CD4-positive, CD25-positive, alpha-beta regulatory T cell (primary cell): ENCODE results near the gene HAPLN2. TPM values are rescaled to one million over a fixed set of nuclear protein-coding genes. Genes with fewer than 3 reads are reported as not detected.

Source experiments
- polyA plus RNA-seq, 4 donors: library from polyadenylated mRNA; unstranded; fragments of 300-500 nt; fragmentation: Illumina TruSeq; gene quantifications; one replicate each; pipeline ENCODE4 v1.2.3, GENCODE V29; 2021
- total RNA-seq: library from RNA; stranded (reverse); gene quantifications from one replicate; pipeline ENCODE4 v1.2.3, GENCODE V29; 2022

Gene HAPLN2
- total and polyA plus RNA-seq, 5 donors from 2014 or later = not detected

Other genes starting within 250 kb of the HAPLN2 start
- gene MEF2D, start 118.6 kb upstream of the HAPLN2 start, total RNA-seq = 186 TPM
- gene MEF2D, start 118.6 kb upstream of the HAPLN2 start, polyA plus RNA-seq = 10 to 100 TPM in 1 of 4 donors, 1 to 10 TPM in 3; 4.6 to 11.5 (median 6.4) TPM
- 0.10 TPM for gene IQGAP3, start 46.9 kb upstream of the HAPLN2 start, total RNA-seq
- gene IQGAP3, start 46.9 kb upstream of the HAPLN2 start, polyA plus RNA-seq = under 1 TPM; 0.05 to 0.98 (median 0.41) TPM
- 2.3 TPM for gene TTC24, start 39.7 kb upstream of the HAPLN2 start, total RNA-seq
- under 1 TPM in 3 of 4 donors, not detected in 1; 0.34 to 0.65 (median 0.35) TPM for gene TTC24, start 39.7 kb upstream of the HAPLN2 start, polyA plus RNA-seq
- gene NAXE, start 27.6 kb upstream of the HAPLN2 start, total RNA-seq = 29.2 TPM
- gene NAXE, start 27.6 kb upstream of the HAPLN2 start, polyA plus RNA-seq = 100 to 1,000 TPM in 1 of 4 donors, 10 to 100 TPM in 3; 87.3 to 102 (median 92.2) TPM
- gene GPATCH4, start 17.9 kb upstream of the HAPLN2 start, total RNA-seq = 27.5 TPM
- 10 to 100 TPM; 20.2 to 34.6 (median 27.6) TPM for gene GPATCH4, start 17.9 kb upstream of the HAPLN2 start, polyA plus RNA-seq
- not detected for gene BCAN, start 22.7 kb downstream of the HAPLN2 start, total RNA-seq
- not detected for gene BCAN, start 22.7 kb downstream of the HAPLN2 start, polyA plus RNA-seq
- 0.10 TPM for gene NES, start 58.0 kb downstream of the HAPLN2 start, total RNA-seq
- not detected for gene NES, start 58.0 kb downstream of the HAPLN2 start, polyA plus RNA-seq
- gene CRABP2, start 86.2 kb downstream of the HAPLN2 start, total RNA-seq = 5.1 TPM
- not detected for gene CRABP2, start 86.2 kb downstream of the HAPLN2 start, polyA plus RNA-seq
- gene METTL25B, start 109.1 kb downstream of the HAPLN2 start, total RNA-seq = 19.0 TPM
- gene METTL25B, start 109.1 kb downstream of the HAPLN2 start, polyA plus RNA-seq = 1 to 10 TPM; 4.3 to 8.7 (median 7.2) TPM
- gene ISG20L2, start 109.4 kb downstream of the HAPLN2 start, total RNA-seq = 76.7 TPM
- 10 to 100 TPM; 15.8 to 17.8 (median 17.0) TPM for gene ISG20L2, start 109.4 kb downstream of the HAPLN2 start, polyA plus RNA-seq
- gene MRPL24, start 121.7 kb downstream of the HAPLN2 start, total RNA-seq = 18.2 TPM
- 10 to 100 TPM; 72.5 to 86.4 (median 79.3) TPM for gene MRPL24, start 121.7 kb downstream of the HAPLN2 start, polyA plus RNA-seq
- gene HDGF, start 132.3 kb downstream of the HAPLN2 start, total RNA-seq = 87.6 TPM
- 10 to 100 TPM; 26.9 to 50.2 (median 36.7) TPM for gene HDGF, start 132.3 kb downstream of the HAPLN2 start, polyA plus RNA-seq
- 67.8 TPM for gene PRCC, start 148.1 kb downstream of the HAPLN2 start, total RNA-seq
- gene PRCC, start 148.1 kb downstream of the HAPLN2 start, polyA plus RNA-seq = 10 to 100 TPM; 35.5 to 43.3 (median 36.4) TPM
- gene SH2D2A, start 197.4 kb downstream of the HAPLN2 start, total RNA-seq = 158 TPM
- gene SH2D2A, start 197.4 kb downstream of the HAPLN2 start, polyA plus RNA-seq = 10 to 100 TPM; 27.3 to 36.4 (median 31.2) TPM
- 0.07 TPM for gene INSRR, start 239.7 kb downstream of the HAPLN2 start, total RNA-seq
- gene INSRR, start 239.7 kb downstream of the HAPLN2 start, polyA plus RNA-seq = not detected
- 0.91 TPM for gene NTRK1, start 241.4 kb downstream of the HAPLN2 start, total RNA-seq
- gene NTRK1, start 241.4 kb downstream of the HAPLN2 start, polyA plus RNA-seq = under 1 TPM in 3 of 4 donors, not detected in 1; 0.06 to 0.44 (median 0.10) TPM